Suprapubic skin (tissue), 4 donors: ENCODE results near the gene LENG8. TPM values are rescaled to one million over a fixed set of nuclear protein-coding genes. Genes with fewer than 3 reads are reported as not detected.

Experiments
- DNase-seq, 2 donors: peaks; one replicate each; pipeline ENCODE4 v3.0.0-alpha.2; 2019; ENCODE audit warnings: low spot score in 2 of 2
- H3K27ac ChIP-seq: fragments of 200-600 bp; sonication (generic); one replicate; pipeline ENCODE4 v1.5.1; 2019
- H3K27me3 ChIP-seq: fragments of 200-600 bp; sonication (generic); one replicate; pipeline ENCODE4 v1.5.1; 2019
- H3K36me3 ChIP-seq: fragments of 200-600 bp; sonication (generic); one replicate; pipeline ENCODE4 v1.5.1; 2019
- H3K4me1 ChIP-seq: fragments of 200-600 bp; sonication (generic); one replicate; pipeline ENCODE4 v1.5.1; 2019
- H3K4me3 ChIP-seq: fragments of 200-600 bp; sonication (generic); one replicate; pipeline ENCODE4 v1.5.1; 2019; ENCODE audit warnings: mild to moderate bottlenecking
- H3K9me3 ChIP-seq: fragments of 200-600 bp; sonication (generic); one replicate; pipeline ENCODE4 v1.5.1; 2019
- CTCF ChIP-seq, 2 donors: fragments of 200-600 bp in 1 of 2; fragments of 450-650 bp in 1 of 2; sonication (generic) in 1 of 2; IDR thresholded peaks; one replicate each; pipeline ENCODE4 v1.5.1; 2016 to 2019; ENCODE audit warnings: antibody characterized with exemption in 2 of 2, mild to moderate bottlenecking in 1 of 2, moderate library complexity in 1 of 2
- EP300 ChIP-seq: sonication (generic); formaldehyde crosslinking; IDR thresholded peaks from one replicate; pipeline ENCODE4 v1.6.1; 2017; ENCODE audit warnings: antibody characterized with exemption
- POLR2A ChIP-seq, 2 donors: fragments of 450-650 bp; IDR thresholded peaks; one replicate each; pipeline ENCODE4 v1.6.1; 2017; ENCODE audit warnings: antibody characterized with exemption in 2 of 2, mild to moderate bottlenecking in 2 of 2, moderate library complexity in 2 of 2
- POLR2AphosphoS5 ChIP-seq, 3 donors: sonication (generic); formaldehyde crosslinking; IDR thresholded peaks; one replicate each; pipeline ENCODE4 v1.6.1; 2017; ENCODE audit warnings: antibody characterized with exemption in 3 of 3
- WGBS: methylation state at CpG from one replicate; pipeline ENCODE4 v1.1.5; 2018; 5-methylcytosine and 5-hydroxymethylcytosine counted together
- total RNA-seq, 4 donors: library from RNA; depleted of rRNA; stranded (reverse); fragments of >200 nt; gene quantifications; one replicate each; pipeline ENCODE4 v1.1.0, GENCODE V29; 2016

The LENG8 gene
- total RNA-seq, 4 donors from 2014 or later = 80.4 to 410 (median 124) TPM

GRCh38 chr19:54453921-54454780, 5.2 kb downstream of the LENG8 start:
- Histone ChIP-seq H3K27me3 (no peaks in the 10 kb centered on the region), H3K4me3 (no peak overlapping the region), H3K4me1 (peaks cover 26% of the 10 kb centered on the region), H3K27ac (no peak overlapping the region), H3K9me3 (no peaks in the 10 kb centered on the region), H3K36me3 (peaks cover 83% of the 10 kb centered on the region)
- TF ChIP-seq CTCF (IDR thresholded peaks at IDR 0.05) = no peak
- TF ChIP-seq POLR2AphosphoS5 (IDR thresholded peaks at IDR 0.05) = no peak
- TF ChIP-seq POLR2A (IDR thresholded peaks at IDR 0.05) = no peak
- no peak for TF ChIP-seq EP300
- DNase-seq = no peak
- WGBS = 78% methylated on average over 12 of the region's 31 CpGs

- 91% methylated on average over 33 of the region's 33 CpGs for WGBS
- H3K36me3 ChIP-seq = peaks cover 92% of the 10 kb centered on the region
- no peaks in the 10 kb centered on the region for H3K27me3 ChIP-seq
- no peaks in the 10 kb centered on the region for H3K9me3 ChIP-seq
- peaks cover 22% of the 10 kb centered on the region for H3K4me1 ChIP-seq
- TF ChIP-seq CTCF (IDR thresholded peaks at IDR 0.05) (no peak), EP300 (no peak), POLR2A (IDR thresholded peaks at IDR 0.05) (no peak), POLR2AphosphoS5 (IDR thresholded peaks at IDR 0.05) (no peak)
- DNase-seq = no peak
- no peak overlapping the region for H3K27ac ChIP-seq
- H3K4me3 ChIP-seq = no peak overlapping the region
These were observed 6.0 kb downstream of the LENG8 start for GRCh38 chr19:54454781-54455675.

GRCh38 chr19:54455786-54456422, 6.9 kb downstream of the LENG8 start:
- no peaks in the 10 kb centered on the region for H3K27me3 ChIP-seq
- no peak overlapping the region for H3K4me3 ChIP-seq
- no peak for DNase-seq
- peaks cover 100% of the 10 kb centered on the region for H3K36me3 ChIP-seq
- H3K4me1 ChIP-seq = peaks cover 21% of the 10 kb centered on the region
- H3K27ac ChIP-seq = no peak overlapping the region
- TF ChIP-seq EP300 = no peak
- TF ChIP-seq POLR2A (IDR thresholded peaks at IDR 0.05) = no peak
- no peak for TF ChIP-seq CTCF (IDR thresholded peaks at IDR 0.05)
- no peak for TF ChIP-seq POLR2AphosphoS5 (IDR thresholded peaks at IDR 0.05)
- H3K9me3 ChIP-seq = no peaks in the 10 kb centered on the region
- WGBS = 95% methylated on average over 24 of the region's 40 CpGs

- Histone ChIP-seq H3K9me3 (no peaks in the 10 kb centered on the region), H3K4me1 (peaks cover 18% of the 10 kb centered on the region), H3K36me3 (peaks cover 100% of the 10 kb centered on the region), H3K4me3 (no peak overlapping the region), H3K27ac (no peak overlapping the region), H3K27me3 (no peaks in the 10 kb centered on the region)
- no peak for DNase-seq
- TF ChIP-seq CTCF (IDR thresholded peaks at IDR 0.05) = no peak
- WGBS = 90% methylated on average over 36 of the region's 51 CpGs
These were observed 7.7 kb downstream of the LENG8 start for GRCh38 chr19:54456423-54457373.
